H9 (cell line): ENCODE measurements around the gene COPE. TPM values are rescaled to one million over a fixed set of nuclear protein-coding genes. Genes with fewer than 3 reads are reported as not detected.

Source experiments
- DNase-seq: peaks from one replicate; pipeline ENCODE4 v3.0.0-alpha.2; 2017
- H2AFZ ChIP-seq: one replicate; pipeline ENCODE4 v1.6.1; 2013; ENCODE audit warnings: mild to moderate bottlenecking, low read length, control low read depth, moderate library complexity
- H2AK5ac ChIP-seq: 2 replicates; pipeline ENCODE4 v1.6.1; 2013; ENCODE audit warnings: low read length, control low read depth, mixed read lengths; ENCODE audit not compliant: insufficient read length
- H2BK120ac ChIP-seq: one replicate; pipeline ENCODE4 v1.6.1; 2013; ENCODE audit warnings: low read depth, mild to moderate bottlenecking, low read length, control low read depth, inconsistent platforms; ENCODE audit not compliant: poor library complexity, severe bottlenecking
- H2BK12ac ChIP-seq: 2 replicates; pipeline ENCODE4 v1.6.1; 2013; ENCODE audit warnings: low read length, control low read depth, mixed read lengths, low read depth; ENCODE audit not compliant: insufficient read length
- H2BK15ac ChIP-seq: 2 replicates; pipeline ENCODE4 v1.6.1; 2013; ENCODE audit warnings: low read depth, low read length, control low read depth
- H2BK20ac ChIP-seq: one replicate; pipeline ENCODE4 v1.6.1; 2013; ENCODE audit warnings: low read depth, mild to moderate bottlenecking, low read length, control low read depth, inconsistent platforms; ENCODE audit not compliant: poor library complexity, severe bottlenecking
- H2BK5ac ChIP-seq: 2 replicates; pipeline ENCODE4 v1.6.1; 2013; ENCODE audit warnings: low read length, control low read depth, mixed read lengths; ENCODE audit not compliant: insufficient read length
- H3K14ac ChIP-seq: 2 replicates; pipeline ENCODE4 v1.6.1; 2013; ENCODE audit warnings: low read length, control low read depth; ENCODE audit not compliant: insufficient read depth
- H3K18ac ChIP-seq: 2 replicates; pipeline ENCODE4 v1.6.1; 2013; ENCODE audit warnings: low read depth, mild to moderate bottlenecking, mixed read lengths, low read length, control low read depth; ENCODE audit not compliant: insufficient read length
- H3K23ac ChIP-seq: 2 replicates; pipeline ENCODE4 v1.6.1; 2013; ENCODE audit warnings: low read length, control low read depth, mixed read lengths, low read depth; ENCODE audit not compliant: insufficient read length
- H3K23me2 ChIP-seq: 2 replicates; pipeline ENCODE4 v1.6.1; 2013; ENCODE audit warnings: low read depth, mild to moderate bottlenecking, mixed read lengths, low read length, control low read depth; ENCODE audit not compliant: insufficient read length, poor library complexity, severe bottlenecking
- H3K27ac ChIP-seq: 2 replicates; pipeline ENCODE4 v1.5.1; 2013; ENCODE audit warnings: low read length, control low read depth, mixed read lengths, low read depth; ENCODE audit not compliant: insufficient read length
- H3K27me3 ChIP-seq: 2 replicates; pipeline ENCODE4 v1.6.1; 2013; ENCODE audit warnings: low read length, control low read depth, inconsistent platforms; ENCODE audit not compliant: insufficient read depth
- H3K4ac ChIP-seq: 2 replicates; pipeline ENCODE4 v1.6.1; 2013; ENCODE audit warnings: low read depth, mild to moderate bottlenecking, control low read depth, inconsistent platforms, low read length, moderate library complexity
- H3K4me1 ChIP-seq: 2 replicates; pipeline ENCODE4 v1.6.1; 2013; ENCODE audit warnings: low read length, control low read depth, inconsistent platforms; ENCODE audit not compliant: insufficient read depth
- H3K4me2 ChIP-seq: 2 replicates; pipeline ENCODE4 v1.6.1; 2013; ENCODE audit warnings: low read length, control low read depth, mixed read lengths; ENCODE audit not compliant: insufficient read length, insufficient read depth
- H3K56ac ChIP-seq: 2 replicates; pipeline ENCODE4 v1.6.1; 2013; ENCODE audit warnings: low read depth, mild to moderate bottlenecking, mixed read lengths, low read length, control low read depth; ENCODE audit not compliant: insufficient read length
- H3K79me1 ChIP-seq: 2 replicates; pipeline ENCODE4 v1.6.1; 2013; ENCODE audit warnings: low read depth, mild to moderate bottlenecking, moderate library complexity, low read length, control low read depth, inconsistent platforms; ENCODE audit not compliant: insufficient read depth, poor library complexity, severe bottlenecking
- H3K79me2 ChIP-seq: 2 replicates; pipeline ENCODE4 v1.6.1; 2013; ENCODE audit warnings: low read length, control low read depth, inconsistent platforms; ENCODE audit not compliant: insufficient read depth
- H3K9ac ChIP-seq: 2 replicates; pipeline ENCODE4 v1.6.1; 2013; ENCODE audit warnings: low read length, control low read depth, mixed read lengths; ENCODE audit not compliant: insufficient read length; ENCODE audit errors: extremely low read depth
- H3K9me3 ChIP-seq: one replicate; pipeline ENCODE4 v1.6.1; 2013; ENCODE audit warnings: low read depth, low read length, inconsistent platforms; ENCODE audit not compliant: control insufficient read depth
- H3T11ph ChIP-seq: one replicate; pipeline ENCODE4 v1.6.1; 2013; ENCODE audit warnings: mild to moderate bottlenecking, low read length, control low read depth, inconsistent platforms
- H4K20me1 ChIP-seq: one replicate; pipeline ENCODE4 v1.6.1; 2013; ENCODE audit not compliant: control insufficient read depth, insufficient read length, insufficient read depth
- H4K5ac ChIP-seq: 2 replicates; pipeline ENCODE4 v1.6.1; 2013; ENCODE audit warnings: low read depth, mild to moderate bottlenecking, mixed read lengths, low read length, control low read depth; ENCODE audit not compliant: insufficient read length
- H4K8ac ChIP-seq: replicated peaks from 2 replicates; pipeline ENCODE4 v1.6.1; 2013; ENCODE audit warnings: low read length, control low read depth, mixed read lengths, low read depth; ENCODE audit not compliant: insufficient read length
- H4K91ac ChIP-seq: 2 replicates; pipeline ENCODE4 v1.6.1; 2013; ENCODE audit warnings: low read depth, mild to moderate bottlenecking, moderate library complexity, mixed read lengths, low read length, control low read depth; ENCODE audit not compliant: insufficient read length
- H3K27ac Mint-ChIP-seq, 3 experiments: 2 replicates in 2 of 3; 3 replicates in 1 of 3; pipeline ENCODE4 v1.8.0; 2020 to 2021; ENCODE audit warnings: mixed read lengths in 3 of 3, mild to moderate bottlenecking in 1 of 3, moderate library complexity in 1 of 3
- H3K27me3 Mint-ChIP-seq: 2 replicates; pipeline ENCODE4 v1.8.0; 2021; ENCODE audit warnings: low read depth, mild to moderate bottlenecking, moderate library complexity, mixed read lengths
- H3K36me3 Mint-ChIP-seq, 3 experiments: 2 replicates in 2 of 3; 3 replicates in 1 of 3; pipeline ENCODE4 v1.8.0; 2020 to 2021; ENCODE audit warnings: low read depth in 3 of 3, mixed read lengths in 3 of 3; ENCODE audit not compliant: insufficient read depth in 1 of 3
- H3K4me1 Mint-ChIP-seq, 2 experiments: 2 replicates each; pipeline ENCODE4 v1.8.0; 2020; ENCODE audit warnings: mixed read lengths in 2 of 2
- H3K4me3 Mint-ChIP-seq, 2 experiments: 2 replicates in 1 of 2; 3 replicates in 1 of 2; pipeline ENCODE4 v1.8.0; 2020 to 2021; ENCODE audit warnings: mild to moderate bottlenecking in 2 of 2, mixed read lengths in 2 of 2, moderate library complexity in 1 of 2
- H3K9me3 Mint-ChIP-seq, 2 experiments: 2 replicates in 1 of 2; 3 replicates in 1 of 2; pipeline ENCODE4 v1.8.0; 2020; ENCODE audit warnings: mild to moderate bottlenecking in 2 of 2, mixed read lengths in 2 of 2, moderate library complexity in 1 of 2
- WGBS: extraction: QIAGEN DNeasy Blood & Tissue Kit; methylation state at CpG from one replicate; pipeline ENCODE4 v1.1.7; 2013; ENCODE audit warnings: missing lambda C conversion rate, low lambda C conversion rate, mixed read lengths; ENCODE audit not compliant: insufficient read length; ENCODE audit errors: extremely low coverage; 5-methylcytosine and 5-hydroxymethylcytosine counted together
- total RNA-seq: library from RNA; stranded (reverse); gene quantifications from 2 replicates; pipeline ENCODE4 v1.2.1, GENCODE V29; 2021
- TF ChIP-seq, protein P1 (sequence below): fragments of 200-600 bp; sonication (generic); conservative IDR thresholded peaks from 3 replicates; pipeline ENCODE4 v1.8.0; 2021; ENCODE audit warnings: antibody characterized with exemption, mild to moderate bottlenecking

The COPE gene
- total RNA-seq, 1 experiment from 2014 or later, result 198 TPM

DNA sequence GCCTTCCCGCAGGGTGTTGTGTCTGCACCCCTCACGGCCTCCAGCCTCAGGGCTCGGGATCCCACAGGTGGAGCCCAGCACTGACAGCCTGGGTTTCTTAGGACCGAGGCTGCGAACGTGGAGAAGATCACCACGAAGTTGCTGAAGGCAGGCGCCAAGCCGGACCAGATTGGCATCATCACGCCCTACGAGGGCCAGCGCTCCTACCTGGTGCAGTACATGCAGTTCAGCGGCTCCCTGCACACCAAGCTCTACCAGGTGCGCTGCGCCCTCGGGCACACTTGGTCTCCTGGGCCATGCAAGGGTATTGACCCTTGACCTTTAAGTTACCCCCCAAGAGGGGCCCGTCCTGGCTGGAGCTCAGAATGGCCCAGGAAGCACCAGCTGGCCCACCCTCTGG lies 58.5 kb downstream of the COPE start:
- Histone ChIP-seq H3K18ac (no peak overlapping the region), H4K8ac (no peak overlapping the region), H3K4me1 (no peaks in the 10 kb centered on the region), H4K91ac (no peak overlapping the region), H3K4ac (no peak overlapping the region), H2BK12ac (no peak overlapping the region), H3K9ac (no peak overlapping the region), H4K5ac (no peak overlapping the region), H3K27ac (no peak overlapping the region), H2BK15ac (no peak overlapping the region), H3K27me3 (no peaks in the 10 kb centered on the region), H2AK5ac (no peak overlapping the region), H3T11ph (no peak overlapping the region), H3K56ac (no peak overlapping the region), H3K23me2 (no peaks in the 10 kb centered on the region), H2BK20ac (no peak overlapping the region), H3K14ac (no peak overlapping the region), H3K23ac (no peak overlapping the region), H3K4me2 (no peak overlapping the region), H3K79me2 (no peaks in the 10 kb centered on the region), H3K79me1 (no peaks in the 10 kb centered on the region), H2AFZ (no peak overlapping the region), H2BK5ac (no peak overlapping the region), H4K20me1 (no peaks in the 10 kb centered on the region), H2BK120ac (no peak overlapping the region), H3K9me3 (no peaks in the 10 kb centered on the region)
- H3K4me3 Mint-ChIP-seq, result no peak overlapping the region
- no peaks in the 10 kb centered on the region for H3K9me3 Mint-ChIP-seq
- DNase-seq, result no peak
- TF ChIP-seq, protein P1, sequence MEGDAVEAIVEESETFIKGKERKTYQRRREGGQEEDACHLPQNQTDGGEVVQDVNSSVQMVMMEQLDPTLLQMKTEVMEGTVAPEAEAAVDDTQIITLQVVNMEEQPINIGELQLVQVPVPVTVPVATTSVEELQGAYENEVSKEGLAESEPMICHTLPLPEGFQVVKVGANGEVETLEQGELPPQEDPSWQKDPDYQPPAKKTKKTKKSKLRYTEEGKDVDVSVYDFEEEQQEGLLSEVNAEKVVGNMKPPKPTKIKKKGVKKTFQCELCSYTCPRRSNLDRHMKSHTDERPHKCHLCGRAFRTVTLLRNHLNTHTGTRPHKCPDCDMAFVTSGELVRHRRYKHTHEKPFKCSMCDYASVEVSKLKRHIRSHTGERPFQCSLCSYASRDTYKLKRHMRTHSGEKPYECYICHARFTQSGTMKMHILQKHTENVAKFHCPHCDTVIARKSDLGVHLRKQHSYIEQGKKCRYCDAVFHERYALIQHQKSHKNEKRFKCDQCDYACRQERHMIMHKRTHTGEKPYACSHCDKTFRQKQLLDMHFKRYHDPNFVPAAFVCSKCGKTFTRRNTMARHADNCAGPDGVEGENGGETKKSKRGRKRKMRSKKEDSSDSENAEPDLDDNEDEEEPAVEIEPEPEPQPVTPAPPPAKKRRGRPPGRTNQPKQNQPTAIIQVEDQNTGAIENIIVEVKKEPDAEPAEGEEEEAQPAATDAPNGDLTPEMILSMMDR, result no peak
- peaks cover 35 to 85% (median 84%) of the 10 kb centered on the region in 3 experiments for H3K36me3 Mint-ChIP-seq
- H3K27ac Mint-ChIP-seq, result no peak overlapping the region
- no peaks in the 10 kb centered on the region for H3K27me3 Mint-ChIP-seq
- no CpG with 5 or more reads among the region's 17 CpGs for WGBS
- H3K4me1 Mint-ChIP-seq, result no peaks in the 10 kb centered on the region
